OCI-LY1 (cell line): ENCODE results near the gene PTPRQ.

Experiments
- H2AFZ ChIP-seq: fragments of 200-600 bp; sonication (generic), shearing (Covaris generic); 2 replicates; pipeline ENCODE4 v1.6.0; 2014; ENCODE audit warnings: antibody characterized with exemption, mild to moderate bottlenecking, low read length
- H3F3A ChIP-seq: fragments of 200-600 bp; sonication (generic), shearing (Covaris generic); 2 replicates; pipeline ENCODE4 v1.6.0; 2014; ENCODE audit warnings: mild to moderate bottlenecking, antibody characterized with exemption, low read length, moderate library complexity; ENCODE audit not compliant: insufficient read depth
- H3K27ac ChIP-seq: fragments of 200-600 bp; sonication (generic); 2 replicates; pipeline ENCODE4 v1.5.1; 2014; ENCODE audit warnings: low read length, mixed run types, mild to moderate bottlenecking, low read depth; ENCODE audit not compliant: poor library complexity, severe bottlenecking
- H3K27me3 ChIP-seq: fragments of 200-600 bp; sonication (generic); 2 replicates; pipeline ENCODE4 v1.6.0; 2014; ENCODE audit warnings: antibody characterized with exemption, mild to moderate bottlenecking, low read length, moderate library complexity; ENCODE audit not compliant: insufficient read depth
- H3K36me3 ChIP-seq: fragments of 200-600 bp; sonication (generic); 2 replicates; pipeline ENCODE4 v1.6.1; 2014; ENCODE audit warnings: mild to moderate bottlenecking, antibody characterized with exemption, low read length, moderate library complexity, mixed read lengths; ENCODE audit not compliant: insufficient read depth
- H3K4me1 ChIP-seq: fragments of 200-600 bp; sonication (generic); 2 replicates; pipeline ENCODE4 v1.5.1; 2014; ENCODE audit warnings: mild to moderate bottlenecking, low read length, moderate library complexity; ENCODE audit not compliant: insufficient read depth, severe bottlenecking
- H3K4me2 ChIP-seq: fragments of 200-600 bp; sonication (generic), shearing (Covaris generic); 2 replicates; pipeline ENCODE4 v1.6.1; 2014; ENCODE audit warnings: low read length
- H3K4me3 ChIP-seq: fragments of 200-600 bp; sonication (generic); 2 replicates; pipeline ENCODE4 v1.5.1; 2014; ENCODE audit warnings: low read length, low read depth, mild to moderate bottlenecking, mixed read lengths; ENCODE audit not compliant: poor library complexity, severe bottlenecking
- H3K79me2 ChIP-seq: fragments of 200-600 bp; shearing (Covaris generic); 2 replicates; pipeline ENCODE4 v1.6.1; 2016; ENCODE audit warnings: mixed run types, low read length, mixed read lengths; ENCODE audit not compliant: insufficient read depth
- H3K9ac ChIP-seq: fragments of 200-600 bp; sonication (generic), shearing (Covaris generic); 2 replicates; pipeline ENCODE4 v1.6.1; 2014; ENCODE audit warnings: mild to moderate bottlenecking, low read length, mixed read lengths
- H3K9me2 ChIP-seq: fragments of 200-600 bp; sonication (generic), shearing (Covaris generic); 2 replicates; pipeline ENCODE4 v1.6.1; 2014; ENCODE audit warnings: low read depth, mild to moderate bottlenecking, low read length, mixed read lengths
- H3K9me3 ChIP-seq: fragments of 200-600 bp; shearing (Covaris generic); 2 replicates; pipeline ENCODE4 v1.6.1; 2014; ENCODE audit warnings: low read length, mixed read lengths
- H4K20me1 ChIP-seq: fragments of 200-600 bp; sonication (generic), shearing (Covaris generic); 2 replicates; pipeline ENCODE4 v1.6.0; 2016; ENCODE audit warnings: mild to moderate bottlenecking, low read length; ENCODE audit not compliant: insufficient read depth
- EZH2 ChIP-seq: fragments of 200-600 bp; sonication (generic), shearing (Covaris generic); IDR thresholded peaks from 2 replicates; pipeline ENCODE4 v1.8.0; 2017; ENCODE audit warnings: borderline replicate concordance, mixed run types, mild to moderate bottlenecking, antibody characterized with exemption, low read length, moderate library complexity, mixed read lengths
- TF ChIP-seq, protein P1 (sequence below): fragments of 200-600 bp; sonication (generic), shearing (Covaris generic); IDR thresholded peaks from 2 replicates; pipeline ENCODE4 v1.5.1; 2017; ENCODE audit warnings: mild to moderate bottlenecking, antibody characterized with exemption, low read length, moderate library complexity, mixed read lengths

The PTPRQ gene

DNA sequence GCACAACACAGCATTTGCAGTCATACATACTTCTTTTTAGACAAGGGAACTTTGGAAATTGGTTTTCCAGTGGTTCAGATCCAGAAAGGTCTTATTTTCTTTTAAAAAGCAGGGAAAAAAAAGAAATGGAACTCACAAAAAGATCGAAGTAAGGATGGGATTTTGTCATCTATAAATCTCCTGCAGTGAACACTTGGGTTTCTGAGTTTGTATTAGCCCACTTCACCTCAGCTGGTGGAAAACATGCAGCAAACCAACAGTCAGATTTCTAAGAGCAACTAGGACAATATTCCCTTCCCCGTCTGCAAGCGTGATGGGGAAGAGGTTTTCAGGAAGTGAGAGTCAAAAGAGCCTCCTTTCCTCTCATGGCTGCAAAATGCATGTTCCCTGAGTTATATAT is 277.3 kb downstream of the PTPRQ start:
- Histone ChIP-seq H3K4me3 (no peak overlapping the region), H3K9me2 (no peaks in the 10 kb centered on the region), H3F3A (no peaks in the 10 kb centered on the region), H2AFZ (no peak overlapping the region), H3K4me1 (no peaks in the 10 kb centered on the region), H3K36me3 (no peaks in the 10 kb centered on the region), H3K27me3 (no peaks in the 10 kb centered on the region), H3K27ac (no peak overlapping the region), H3K79me2 (no peaks in the 10 kb centered on the region), H3K9ac (no peak overlapping the region), H4K20me1 (no peaks in the 10 kb centered on the region), H3K4me2 (no peak overlapping the region), H3K9me3 (no peaks in the 10 kb centered on the region)
- TF ChIP-seq, protein P1, sequence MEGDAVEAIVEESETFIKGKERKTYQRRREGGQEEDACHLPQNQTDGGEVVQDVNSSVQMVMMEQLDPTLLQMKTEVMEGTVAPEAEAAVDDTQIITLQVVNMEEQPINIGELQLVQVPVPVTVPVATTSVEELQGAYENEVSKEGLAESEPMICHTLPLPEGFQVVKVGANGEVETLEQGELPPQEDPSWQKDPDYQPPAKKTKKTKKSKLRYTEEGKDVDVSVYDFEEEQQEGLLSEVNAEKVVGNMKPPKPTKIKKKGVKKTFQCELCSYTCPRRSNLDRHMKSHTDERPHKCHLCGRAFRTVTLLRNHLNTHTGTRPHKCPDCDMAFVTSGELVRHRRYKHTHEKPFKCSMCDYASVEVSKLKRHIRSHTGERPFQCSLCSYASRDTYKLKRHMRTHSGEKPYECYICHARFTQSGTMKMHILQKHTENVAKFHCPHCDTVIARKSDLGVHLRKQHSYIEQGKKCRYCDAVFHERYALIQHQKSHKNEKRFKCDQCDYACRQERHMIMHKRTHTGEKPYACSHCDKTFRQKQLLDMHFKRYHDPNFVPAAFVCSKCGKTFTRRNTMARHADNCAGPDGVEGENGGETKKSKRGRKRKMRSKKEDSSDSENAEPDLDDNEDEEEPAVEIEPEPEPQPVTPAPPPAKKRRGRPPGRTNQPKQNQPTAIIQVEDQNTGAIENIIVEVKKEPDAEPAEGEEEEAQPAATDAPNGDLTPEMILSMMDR, result no peak
- no peak for TF ChIP-seq EZH2
